Hepatocyte (in vitro differentiated cells): ENCODE results near the gene ACTR3.

Experiments used
- EZH2 ChIP-seq: fragments of 200-600 bp; sonication (generic); IDR thresholded peaks from 2 replicates; pipeline ENCODE4 v1.6.1; 2016; ENCODE audit warnings: antibody characterized with exemption, mild to moderate bottlenecking, borderline replicate concordance
- TF ChIP-seq, protein P1 (sequence below): fragments of 200-600 bp; sonication (generic); IDR thresholded peaks from 2 replicates; pipeline ENCODE4 v1.5.1; 2016; ENCODE audit warnings: antibody characterized with exemption, mild to moderate bottlenecking; ENCODE audit not compliant: poor library complexity

DNA sequence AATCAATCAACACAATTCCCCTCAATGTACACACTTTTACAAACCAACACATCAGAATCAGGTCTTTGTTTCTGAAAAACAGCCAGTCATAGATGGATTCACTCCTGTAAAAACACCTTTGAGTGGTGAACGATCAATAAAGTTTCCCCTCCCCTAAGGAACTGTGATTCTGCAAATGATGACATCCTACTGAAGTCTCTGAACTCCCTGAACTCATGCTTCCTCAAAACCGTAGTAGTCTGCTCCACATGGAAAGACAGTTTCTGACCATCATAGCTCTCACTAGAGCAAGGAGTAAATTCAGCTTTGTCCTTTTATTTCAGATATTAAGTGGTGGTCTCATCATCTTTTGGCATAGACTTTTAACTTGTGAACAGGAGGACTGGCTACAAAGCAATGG is 43.5 kb upstream of the ACTR3 start:
- TF ChIP-seq, protein P1, sequence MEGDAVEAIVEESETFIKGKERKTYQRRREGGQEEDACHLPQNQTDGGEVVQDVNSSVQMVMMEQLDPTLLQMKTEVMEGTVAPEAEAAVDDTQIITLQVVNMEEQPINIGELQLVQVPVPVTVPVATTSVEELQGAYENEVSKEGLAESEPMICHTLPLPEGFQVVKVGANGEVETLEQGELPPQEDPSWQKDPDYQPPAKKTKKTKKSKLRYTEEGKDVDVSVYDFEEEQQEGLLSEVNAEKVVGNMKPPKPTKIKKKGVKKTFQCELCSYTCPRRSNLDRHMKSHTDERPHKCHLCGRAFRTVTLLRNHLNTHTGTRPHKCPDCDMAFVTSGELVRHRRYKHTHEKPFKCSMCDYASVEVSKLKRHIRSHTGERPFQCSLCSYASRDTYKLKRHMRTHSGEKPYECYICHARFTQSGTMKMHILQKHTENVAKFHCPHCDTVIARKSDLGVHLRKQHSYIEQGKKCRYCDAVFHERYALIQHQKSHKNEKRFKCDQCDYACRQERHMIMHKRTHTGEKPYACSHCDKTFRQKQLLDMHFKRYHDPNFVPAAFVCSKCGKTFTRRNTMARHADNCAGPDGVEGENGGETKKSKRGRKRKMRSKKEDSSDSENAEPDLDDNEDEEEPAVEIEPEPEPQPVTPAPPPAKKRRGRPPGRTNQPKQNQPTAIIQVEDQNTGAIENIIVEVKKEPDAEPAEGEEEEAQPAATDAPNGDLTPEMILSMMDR: no peak
- TF ChIP-seq EZH2: no peak
